IMR-90 (cell line): ENCODE data around the gene CARMIL1. TPM values are rescaled to one million over a fixed set of nuclear protein-coding genes. Genes with fewer than 3 reads are reported as not detected.

Experiments used
- ATAC-seq: fragments of 200-7000 bp; cut with Tn5 transposase; 2 replicates; pipeline ENCODE4 v1.9.1; 2020; ENCODE audit warnings: low read depth, mild to moderate bottlenecking, moderate library complexity
- BruUV-seq: library from RNA; stranded (reverse); fragments of 400-500 nt; replicated peaks from 2 replicates; lab custom pipeline; 2021; lab: Mats Ljungman, UMichigan
- CTCF ChIA-PET: fragments of 300-600 bp; formaldehyde crosslinking; extraction: SDS; loops from one replicate; lab custom pipeline; 2021; ENCODE audit warnings: antibody characterized with exemption; lab: Yijun Ruan, JAX
- POLR2A ChIA-PET: fragments of 300-600 bp; sonication (Branson Sonifier 250); formaldehyde crosslinking; loops from one replicate; lab custom pipeline; 2022; ENCODE audit warnings: antibody characterized with exemption; ENCODE audit not compliant: unreplicated experiment; lab: Charles Lee
- DNase-seq: peaks from one replicate; pipeline ENCODE4 v3.0.0; 2013
- H2AFZ ChIP-seq: replicated peaks from 2 replicates; pipeline ENCODE3; 2013; ENCODE audit warnings: low read length, mild to moderate bottlenecking; ENCODE audit not compliant: poor library complexity
- H2AK5ac ChIP-seq: 2 replicates; pipeline ENCODE4 v1.6.1; 2013; ENCODE audit warnings: low read depth, low read length, inconsistent platforms
- H2AK9ac ChIP-seq: replicated peaks from 2 replicates; pipeline ENCODE3; 2013; ENCODE audit warnings: mild to moderate bottlenecking, low read depth, low read length, moderate library complexity; ENCODE audit not compliant: poor library complexity
- H2BK120ac ChIP-seq: 2 replicates; pipeline ENCODE4 v1.6.1; 2013; ENCODE audit warnings: low read depth, low read length, inconsistent platforms
- H2BK15ac ChIP-seq: 3 replicates; pipeline ENCODE4 v1.6.1; 2013; ENCODE audit warnings: low read depth, low read length, inconsistent platforms
- H2BK20ac ChIP-seq: 2 replicates; pipeline ENCODE4 v1.6.1; 2013; ENCODE audit warnings: low read depth, mild to moderate bottlenecking, inconsistent platforms, low read length, moderate library complexity
- H2BK5ac ChIP-seq: 2 replicates; pipeline ENCODE4 v1.6.1; 2013; ENCODE audit warnings: mild to moderate bottlenecking, low read depth, low read length, inconsistent platforms; ENCODE audit not compliant: poor library complexity, severe bottlenecking
- H3K14ac ChIP-seq: replicated peaks from 2 replicates; pipeline ENCODE4 v1.6.1; 2013; ENCODE audit warnings: low read depth, low read length, inconsistent platforms
- H3K18ac ChIP-seq: 2 replicates; pipeline ENCODE4 v1.6.1; 2013; ENCODE audit warnings: low read depth, low read length, control low read depth
- H3K23ac ChIP-seq: 2 replicates; pipeline ENCODE4 v1.6.1; 2013; ENCODE audit warnings: low read depth, low read length, inconsistent platforms
- H3K27ac ChIP-seq: 2 replicates; pipeline ENCODE4 v1.5.1; 2013; ENCODE audit warnings: mild to moderate bottlenecking, control low read depth, low read length; ENCODE audit not compliant: insufficient read depth
- H3K27me3 ChIP-seq: 2 replicates; pipeline ENCODE4 v1.6.1; 2013; ENCODE audit warnings: low read length; ENCODE audit not compliant: control insufficient read depth, insufficient read depth
- H3K36me3 ChIP-seq: 2 replicates; pipeline ENCODE4 v1.6.1; 2013; ENCODE audit warnings: low read length, mixed read lengths; ENCODE audit not compliant: control insufficient read depth, insufficient read depth
- H3K4ac ChIP-seq: 2 replicates; pipeline ENCODE4 v1.6.1; 2013; ENCODE audit warnings: low read depth, low read length, inconsistent platforms
- H3K4me1 ChIP-seq: 2 replicates; pipeline ENCODE4 v1.6.1; 2013; ENCODE audit warnings: low read length, mixed read lengths; ENCODE audit not compliant: control insufficient read depth, insufficient read depth
- H3K4me2 ChIP-seq: 2 replicates; pipeline ENCODE4 v1.6.1; 2013; ENCODE audit warnings: low read depth, mild to moderate bottlenecking, control low read depth, low read length, moderate library complexity
- H3K4me3 ChIP-seq: 2 replicates; pipeline ENCODE4 v1.5.1; 2013; ENCODE audit warnings: low read depth, mild to moderate bottlenecking, control low read depth, low read length, moderate library complexity; ENCODE audit not compliant: insufficient read depth
- H3K56ac ChIP-seq: 2 replicates; pipeline ENCODE4 v1.6.1; 2013; ENCODE audit warnings: low read length, inconsistent platforms; ENCODE audit not compliant: insufficient read depth; ENCODE audit errors: extremely low read depth
- H3K79me1 ChIP-seq, 2 experiments: 2 replicates each; pipeline ENCODE4 v1.6.1; 2013; ENCODE audit warnings: low read length in 2 of 2, inconsistent platforms in 1 of 2, low read depth in 1 of 2
- H3K9ac ChIP-seq: 2 replicates; pipeline ENCODE4 v1.6.1; 2013; ENCODE audit warnings: low read depth, low read length, control low read depth
- H3K9me1 ChIP-seq: 2 replicates; pipeline ENCODE4 v1.6.1; 2013; ENCODE audit warnings: low read length, inconsistent platforms; ENCODE audit not compliant: insufficient read depth
- H3K9me3 ChIP-seq: 2 replicates; pipeline ENCODE4 v1.6.1; 2013; ENCODE audit warnings: low read length; ENCODE audit not compliant: control insufficient read depth, insufficient read depth
- H4K20me1 ChIP-seq: 2 replicates; pipeline ENCODE4 v1.6.1; 2013; ENCODE audit warnings: low read length, inconsistent platforms; ENCODE audit not compliant: insufficient read depth
- H4K5ac ChIP-seq: 2 replicates; pipeline ENCODE4 v1.6.1; 2013; ENCODE audit warnings: mild to moderate bottlenecking, low read depth, low read length, control low read depth
- H4K8ac ChIP-seq, 2 experiments: 2 replicates each; pipeline ENCODE4 v1.6.1; 2013; ENCODE audit warnings: low read depth in 2 of 2, low read length in 2 of 2, control low read depth in 1 of 2, inconsistent platforms in 1 of 2
- H4K91ac ChIP-seq: 2 replicates; pipeline ENCODE4 v1.6.1; 2013; ENCODE audit warnings: low read depth, low read length, inconsistent platforms; ENCODE audit not compliant: insufficient read depth
- BHLHE40 ChIP-seq: fragments of 150-350 bp; IDR thresholded peaks from 2 replicates; pipeline ENCODE4 v1.6.1; 2016; ENCODE audit warnings: mild to moderate bottlenecking, low read depth, low read length
- CHD1 ChIP-seq: IDR thresholded peaks from 2 replicates; pipeline ENCODE4 v1.6.1; 2012; ENCODE audit warnings: low read depth, low read length, improper control_type of control experiment
- FOS ChIP-seq: fragments of 150-350 bp; IDR thresholded peaks from 2 replicates; pipeline ENCODE4 v1.6.1; 2016; ENCODE audit warnings: low read depth, low read length
- WGBS, 2 experiments: methylation state at CpG; one replicate each; pipeline versions ENCODE4 v1.1.5 to v1.1.7; 2013; ENCODE audit warnings: missing lambda C conversion rate in 2 of 2; ENCODE audit not compliant: insufficient read length in 1 of 2; ENCODE audit errors: extremely low coverage in 2 of 2; 5-methylcytosine and 5-hydroxymethylcytosine counted together
- dilution Hi-C: fragments of 300-500 bp; cut with HindIII; formaldehyde crosslinking; loops from one replicate; pipeline ENCODE4 v1.14.3; 2018; ENCODE audit warnings: low sequenced_read_pairs; ENCODE audit not compliant: unreplicated experiment
- in situ Hi-C: fragments of 300-500 bp; cut with MboI; formaldehyde crosslinking; loops from 3 replicates; pipeline ENCODE4 v1.14.3; 2019; ENCODE audit warnings: low sequenced_read_pairs, inconsistent platforms, mixed read lengths
- intact Hi-C: fragments of 100-400 bp; cut with micrococcal nuclease; formaldehyde crosslinking; loops from 2 replicates; pipeline ENCODE4 v1.10.0; 2022
- polyA plus RNA-seq, 3 experiments: library from polyadenylated mRNA; depleted of rRNA; stranded (reverse); fragments of >200 nt; gene quantifications; 2 replicates each; pipeline ENCODE4 v1.2.3, GENCODE V29; 2012; ENCODE audit warnings: low replicate concordance in 1 of 3
- total RNA-seq: library from RNA; depleted of rRNA; stranded (reverse); fragments of >200 nt; gene quantifications from 2 replicates; pipeline ENCODE4 v1.2.3, GENCODE V29; 2012
- TF ChIP-seq, protein P1 (sequence below): conservative IDR thresholded peaks from 2 replicates; pipeline ENCODE4 v1.5.1; 2012; ENCODE audit warnings: mild to moderate bottlenecking, low read depth, low read length, improper control_type of control experiment

The CARMIL1 gene
- total and polyA plus RNA-seq, 2 of the 4 experiments (the other 2 are of a cell fraction): 1.3 to 2.9 TPM

DNA sequence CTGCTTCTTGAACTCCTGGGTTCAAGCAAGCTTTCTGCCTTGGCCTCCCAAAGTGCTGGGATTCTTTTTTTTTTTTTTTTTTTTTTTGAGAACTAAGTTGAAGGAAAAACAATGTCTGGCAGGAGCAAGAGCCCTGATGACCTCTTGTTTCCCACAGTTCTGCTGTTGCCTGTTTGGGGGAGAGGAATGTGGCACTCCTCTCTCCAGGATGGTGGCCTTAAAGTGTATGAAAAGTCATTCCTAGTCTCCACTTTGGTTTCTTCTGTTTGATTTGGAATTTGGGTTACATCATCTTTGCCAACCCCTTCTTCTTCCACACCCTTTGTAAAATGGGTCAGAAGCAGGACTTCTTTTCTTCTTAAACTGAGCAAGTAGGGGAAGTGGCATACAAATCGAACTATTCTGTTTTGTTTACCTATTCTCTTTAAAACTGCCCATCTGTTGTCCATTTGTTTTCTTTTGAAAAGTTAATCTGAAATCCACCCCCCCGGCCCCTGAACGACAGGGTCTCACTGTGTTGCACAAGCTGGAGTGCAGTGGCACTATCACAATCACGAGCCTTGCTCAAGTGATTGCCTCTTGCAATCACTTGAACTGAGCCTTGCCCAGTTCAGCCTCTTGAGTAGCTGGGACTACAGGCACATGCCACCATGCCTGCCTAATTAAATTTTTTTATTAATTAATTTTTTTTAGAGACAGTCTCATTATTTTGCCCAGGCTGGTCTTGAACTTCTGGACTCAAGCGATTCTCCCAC, 11.3 kb downstream of the CARMIL1 start:
- no peak overlapping the region for H3K23ac ChIP-seq
- no peaks in the 10 kb centered on the region for H3K79me1 ChIP-seq
- H3K4me1 ChIP-seq: no peaks in the 10 kb centered on the region
- no peak overlapping the region for H2BK20ac ChIP-seq
- in situ Hi-C loops: no loop called here
- H3K4me3 ChIP-seq: no peak overlapping the region
- no peak overlapping the region for H3K56ac ChIP-seq
- BruUV-seq: no TSS peak
- no peaks in the 10 kb centered on the region for H3K9me1 ChIP-seq
- intact Hi-C loops: no loop called here
- WGBS, 2 experiments: 59% methylated on average over 3 of the region's 5 CpGs; no CpG with 5 or more reads in 1 of the 2 experiments
- H2AK5ac ChIP-seq: no peak overlapping the region
- no peaks in the 10 kb centered on the region for H3K27me3 ChIP-seq
- H3K27ac ChIP-seq: no peak overlapping the region
- H2BK5ac ChIP-seq: no peak overlapping the region
- H4K20me1 ChIP-seq: no peaks in the 10 kb centered on the region
- no peak overlapping the region for H2BK15ac ChIP-seq
- H3K9ac ChIP-seq: no peak overlapping the region
- ChIA-PET POLR2A (no interaction called here), CTCF (no interaction called here)
- H2BK120ac ChIP-seq: no peak overlapping the region
- no peak overlapping the region for H3K14ac ChIP-seq
- H3K4ac ChIP-seq: no peak overlapping the region
- no peak overlapping the region for H2AFZ ChIP-seq
- TF ChIP-seq BHLHE40 (no peak), CHD1 (no peak), FOS (no peak)
- TF ChIP-seq, protein P1, sequence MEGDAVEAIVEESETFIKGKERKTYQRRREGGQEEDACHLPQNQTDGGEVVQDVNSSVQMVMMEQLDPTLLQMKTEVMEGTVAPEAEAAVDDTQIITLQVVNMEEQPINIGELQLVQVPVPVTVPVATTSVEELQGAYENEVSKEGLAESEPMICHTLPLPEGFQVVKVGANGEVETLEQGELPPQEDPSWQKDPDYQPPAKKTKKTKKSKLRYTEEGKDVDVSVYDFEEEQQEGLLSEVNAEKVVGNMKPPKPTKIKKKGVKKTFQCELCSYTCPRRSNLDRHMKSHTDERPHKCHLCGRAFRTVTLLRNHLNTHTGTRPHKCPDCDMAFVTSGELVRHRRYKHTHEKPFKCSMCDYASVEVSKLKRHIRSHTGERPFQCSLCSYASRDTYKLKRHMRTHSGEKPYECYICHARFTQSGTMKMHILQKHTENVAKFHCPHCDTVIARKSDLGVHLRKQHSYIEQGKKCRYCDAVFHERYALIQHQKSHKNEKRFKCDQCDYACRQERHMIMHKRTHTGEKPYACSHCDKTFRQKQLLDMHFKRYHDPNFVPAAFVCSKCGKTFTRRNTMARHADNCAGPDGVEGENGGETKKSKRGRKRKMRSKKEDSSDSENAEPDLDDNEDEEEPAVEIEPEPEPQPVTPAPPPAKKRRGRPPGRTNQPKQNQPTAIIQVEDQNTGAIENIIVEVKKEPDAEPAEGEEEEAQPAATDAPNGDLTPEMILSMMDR: no peak
- no peak overlapping the region for H4K5ac ChIP-seq
- no peak overlapping the region for H2AK9ac ChIP-seq
- DNase-seq (no peak), ATAC-seq (no peak)
- no peak overlapping the region for H3K18ac ChIP-seq
- H3K4me2 ChIP-seq: no peak overlapping the region
- no peaks in the 10 kb centered on the region for H3K36me3 ChIP-seq
- dilution Hi-C loops: no loop called here
- H3K9me3 ChIP-seq: no peaks in the 10 kb centered on the region
- no peak overlapping the region for H4K8ac ChIP-seq
- no peak overlapping the region for H4K91ac ChIP-seq
